ENCODE data around the gene AGAP1. TPM values are rescaled to one million over a fixed set of nuclear protein-coding genes. Genes with fewer than 3 reads are reported as not detected.

Gene AGAP1
- total RNA-seq, 3 donors from 2014 or later (not counting 1 experiment from before 2014, with no cell fraction given) = 42.0 to 56.4 (median 45.7) TPM

- no peak overlapping the region for H3K4me3 ChIP-seq (ENCODE audit: low read length)
Observed at GRCh38 chr2:235573331-235574221, 79.7 kb downstream of the AGAP1 start.

GRCh38 chr2:235575431-235575830, 81.6 kb downstream of the AGAP1 start:
- ATAC-seq (no peak), DNase-seq (no peak)
- H3K9me3 Mint-ChIP-seq = no peaks in the 10 kb centered on the region
- H3K27me3 Mint-ChIP-seq (ENCODE audit: low read depth in 2 of 2) = peaks cover 6 to 21% of the 10 kb centered on the region in 2 donors
- H3K4me1 ChIP-seq (ENCODE audit: control insufficient read depth, insufficient read depth, low read length) = no peaks in the 10 kb centered on the region
- no peak overlapping the region for H3K4me3 Mint-ChIP-seq
- no peak overlapping the region for H3K4me3 ChIP-seq (ENCODE audit: low read length)
- no peak overlapping the region for H3K27ac ChIP-seq (ENCODE audit: low read length)
- WGBS (ENCODE audit: insufficient coverage) = 64% methylated on average over 6 of the region's 8 CpGs
- H3K36me3 ChIP-seq (ENCODE audit: control insufficient read depth, insufficient read depth, low read length) = no peaks in the 10 kb centered on the region
- no peak for TF ChIP-seq CTCF (IDR thresholded peaks at IDR 0.05)
- no peaks in the 10 kb centered on the region for H3K36me3 Mint-ChIP-seq
- H3K27ac Mint-ChIP-seq = no peak overlapping the region
- intact Hi-C loops (cut with micrococcal nuclease) = no loop called here
- no peaks in the 10 kb centered on the region for H3K9me3 ChIP-seq (ENCODE audit: control insufficient read depth, insufficient read depth, low read length)
- H3K27me3 ChIP-seq (ENCODE audit: control insufficient read depth, insufficient read depth, low read length) = no peaks in the 10 kb centered on the region
- H3K4me1 Mint-ChIP-seq = no peaks in the 10 kb centered on the region

More at GRCh38 chr2:235573331-235574221, 79.7 kb downstream of the AGAP1 start:
- H3K36me3 ChIP-seq (ENCODE audit: control insufficient read depth, insufficient read depth, low read length) = no peaks in the 10 kb centered on the region
- TF ChIP-seq CTCF (IDR thresholded peaks at IDR 0.05) = no peak
- no peaks in the 10 kb centered on the region for H3K27me3 ChIP-seq (ENCODE audit: control insufficient read depth, insufficient read depth, low read length)
- intact Hi-C loops (cut with micrococcal nuclease) = no loop called here
- no peak overlapping the region for H3K27ac ChIP-seq (ENCODE audit: low read length)
- Mint-ChIP-seq H3K27ac (no peak overlapping the region), H3K27me3 (ENCODE audit: low read depth in 2 of 2) (peaks cover 2 to 21% of the 10 kb centered on the region in 2 donors), H3K9me3 (peaks cover 2% of the 10 kb centered on the region in 2 donors), H3K36me3 (no peaks in the 10 kb centered on the region), H3K4me3 (no peak overlapping the region), H3K4me1 (no peaks in the 10 kb centered on the region)
- H3K9me3 ChIP-seq (ENCODE audit: control insufficient read depth, insufficient read depth, low read length) = no peaks in the 10 kb centered on the region
- 87% methylated on average over 11 of the region's 12 CpGs for WGBS (ENCODE audit: insufficient coverage)
- DNase-seq = no peak
- no peak for ATAC-seq
- no peaks in the 10 kb centered on the region for H3K4me1 ChIP-seq (ENCODE audit: control insufficient read depth, insufficient read depth, low read length)

- intact Hi-C loops (cut with micrococcal nuclease) = no loop called here
- no peak overlapping the region for H3K27ac Mint-ChIP-seq
- peaks cover 6 to 21% of the 10 kb centered on the region in 2 donors for H3K27me3 Mint-ChIP-seq (ENCODE audit: low read depth in 2 of 2)
- H3K36me3 ChIP-seq (ENCODE audit: control insufficient read depth, insufficient read depth, low read length) = no peaks in the 10 kb centered on the region
- no peaks in the 10 kb centered on the region for H3K36me3 Mint-ChIP-seq
- no peak for DNase-seq
- ATAC-seq = no peak
- H3K9me3 ChIP-seq (ENCODE audit: control insufficient read depth, insufficient read depth, low read length) = no peaks in the 10 kb centered on the region
- WGBS (ENCODE audit: insufficient coverage) = 78% methylated on average over 7 of the region's 8 CpGs
- no peak overlapping the region for H3K4me3 Mint-ChIP-seq
- TF ChIP-seq CTCF (IDR thresholded peaks at IDR 0.05) = no peak
- H3K9me3 Mint-ChIP-seq = no peaks in the 10 kb centered on the region
- H3K27ac ChIP-seq (ENCODE audit: low read length) = no peak overlapping the region
- H3K4me1 ChIP-seq (ENCODE audit: control insufficient read depth, insufficient read depth, low read length) = no peaks in the 10 kb centered on the region
- no peak overlapping the region for H3K4me3 ChIP-seq (ENCODE audit: low read length)
- H3K27me3 ChIP-seq (ENCODE audit: control insufficient read depth, insufficient read depth, low read length) = no peaks in the 10 kb centered on the region
- H3K4me1 Mint-ChIP-seq = no peaks in the 10 kb centered on the region
Observed at GRCh38 chr2:235575904-235576303, 82.1 kb downstream of the AGAP1 start.

Measured in natural killer cell (primary cell).